ENCODE results near the gene EDN1. TPM values are rescaled to one million over a fixed set of nuclear protein-coding genes. Genes with fewer than 3 reads are reported as not detected.

The EDN1 gene
- total RNA-seq (ENCODE audit: low replicate concordance), result 2.3 and 312 TPM in 2 replicates

DNA sequence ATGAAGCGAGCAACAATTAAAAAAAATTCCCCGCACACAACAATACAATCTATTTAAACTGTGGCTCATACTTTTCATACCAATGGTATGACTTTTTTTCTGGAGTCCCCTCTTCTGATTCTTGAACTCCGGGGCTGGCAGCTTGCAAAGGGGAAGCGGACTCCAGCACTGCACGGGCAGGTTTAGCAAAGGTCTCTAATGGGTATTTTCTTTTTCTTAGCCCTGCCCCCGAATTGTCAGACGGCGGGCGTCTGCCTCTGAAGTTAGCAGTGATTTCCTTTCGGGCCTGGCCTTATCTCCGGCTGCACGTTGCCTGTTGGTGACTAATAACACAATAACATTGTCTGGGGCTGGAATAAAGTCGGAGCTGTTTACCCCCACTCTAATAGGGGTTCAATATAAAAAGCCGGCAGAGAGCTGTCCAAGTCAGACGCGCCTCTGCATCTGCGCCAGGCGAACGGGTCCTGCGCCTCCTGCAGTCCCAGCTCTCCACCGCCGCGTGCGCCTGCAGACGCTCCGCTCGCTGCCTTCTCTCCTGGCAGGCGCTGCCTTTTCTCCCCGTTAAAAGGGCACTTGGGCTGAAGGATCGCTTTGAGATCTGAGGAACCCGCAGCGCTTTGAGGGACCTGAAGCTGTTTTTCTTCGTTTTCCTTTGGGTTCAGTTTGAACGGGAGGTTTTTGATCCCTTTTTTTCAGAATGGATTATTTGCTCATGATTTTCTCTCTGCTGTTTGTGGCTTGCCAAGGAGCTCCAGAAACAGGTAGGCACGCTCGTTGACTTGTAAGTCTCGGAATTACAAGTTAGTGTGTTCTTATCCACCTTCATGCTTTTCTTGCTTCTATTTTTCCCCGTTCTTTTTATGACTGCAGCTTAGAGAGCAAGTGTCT is at the start of gene EDN1:
EDN1 (plus strand) TSS at position 429 of the 888 bp plus-strand sequence; CDS start at position 698, 269 bp downstream.

Data from smooth muscle cell of the coronary artery (primary cell).